GM21390 (cell line): ENCODE results near the gene PHF21B.
"Not testable (repeated sequence)": the region's sequence is repeated elsewhere in the genome, so short reads cannot be mapped to it uniquely, and the experiment has no call there.

Experiments
- ATAC-seq: cut with Tn5 transposase; IDR thresholded peaks from one replicate; pipeline ENCODE4 v1.9.1; 2021; ENCODE audit not compliant: unreplicated experiment

PHF21B gene

DNA sequence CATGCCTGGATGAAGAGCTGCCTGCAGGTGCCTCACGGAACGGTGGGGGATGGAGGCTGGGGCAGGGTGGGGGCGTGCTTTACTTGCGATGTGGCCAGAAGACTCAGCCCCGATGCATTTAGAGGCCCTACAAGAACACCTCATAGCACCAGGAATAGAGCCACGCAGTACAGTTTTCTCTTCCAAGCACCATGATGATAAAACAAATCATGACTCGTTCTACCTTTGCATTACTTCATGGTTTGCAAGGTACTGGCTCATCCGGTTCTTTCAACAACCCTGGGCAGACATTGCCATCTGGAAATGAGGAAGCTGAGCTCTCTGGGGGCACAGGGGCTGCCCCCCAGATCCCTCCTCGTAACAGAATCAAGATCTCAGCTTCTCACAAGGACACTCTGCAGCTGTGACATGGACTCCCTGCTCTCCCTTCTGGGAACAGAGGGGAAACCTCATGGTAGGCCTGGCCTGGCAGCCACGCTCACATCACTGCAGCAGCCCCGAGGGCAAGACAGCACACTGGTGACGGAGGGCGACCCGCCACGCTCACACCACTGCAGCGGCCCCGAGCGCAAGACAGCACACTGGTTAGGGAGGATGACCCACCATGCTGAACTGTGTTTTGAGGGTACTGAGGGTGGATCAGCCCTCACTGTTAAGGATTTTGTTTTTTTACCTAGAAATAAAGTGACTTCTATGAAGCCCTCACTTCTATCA lies 46.9 kb downstream of the PHF21B start:
- no peak for ATAC-seq

DNA sequence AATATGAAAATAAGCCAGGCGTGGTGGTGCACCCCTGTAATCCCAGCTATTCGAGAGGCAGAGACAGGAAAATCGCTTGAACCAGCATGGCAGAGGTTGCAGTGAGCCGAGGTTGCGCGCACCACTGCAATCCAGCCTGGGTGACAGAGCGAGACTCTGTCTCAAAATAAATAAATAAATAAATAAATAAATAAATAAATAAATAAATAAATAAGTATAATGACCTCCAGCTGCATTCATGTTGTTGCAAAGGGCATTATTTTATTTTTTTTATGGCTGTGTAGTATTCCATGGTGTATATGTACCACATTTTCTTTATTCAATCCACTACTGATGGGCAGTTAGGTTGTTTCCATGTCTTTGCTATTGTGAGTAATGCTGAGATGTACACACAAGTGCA lies 48.1 kb downstream of the PHF21B start:
- ATAC-seq = not testable (repeated sequence)

DNA sequence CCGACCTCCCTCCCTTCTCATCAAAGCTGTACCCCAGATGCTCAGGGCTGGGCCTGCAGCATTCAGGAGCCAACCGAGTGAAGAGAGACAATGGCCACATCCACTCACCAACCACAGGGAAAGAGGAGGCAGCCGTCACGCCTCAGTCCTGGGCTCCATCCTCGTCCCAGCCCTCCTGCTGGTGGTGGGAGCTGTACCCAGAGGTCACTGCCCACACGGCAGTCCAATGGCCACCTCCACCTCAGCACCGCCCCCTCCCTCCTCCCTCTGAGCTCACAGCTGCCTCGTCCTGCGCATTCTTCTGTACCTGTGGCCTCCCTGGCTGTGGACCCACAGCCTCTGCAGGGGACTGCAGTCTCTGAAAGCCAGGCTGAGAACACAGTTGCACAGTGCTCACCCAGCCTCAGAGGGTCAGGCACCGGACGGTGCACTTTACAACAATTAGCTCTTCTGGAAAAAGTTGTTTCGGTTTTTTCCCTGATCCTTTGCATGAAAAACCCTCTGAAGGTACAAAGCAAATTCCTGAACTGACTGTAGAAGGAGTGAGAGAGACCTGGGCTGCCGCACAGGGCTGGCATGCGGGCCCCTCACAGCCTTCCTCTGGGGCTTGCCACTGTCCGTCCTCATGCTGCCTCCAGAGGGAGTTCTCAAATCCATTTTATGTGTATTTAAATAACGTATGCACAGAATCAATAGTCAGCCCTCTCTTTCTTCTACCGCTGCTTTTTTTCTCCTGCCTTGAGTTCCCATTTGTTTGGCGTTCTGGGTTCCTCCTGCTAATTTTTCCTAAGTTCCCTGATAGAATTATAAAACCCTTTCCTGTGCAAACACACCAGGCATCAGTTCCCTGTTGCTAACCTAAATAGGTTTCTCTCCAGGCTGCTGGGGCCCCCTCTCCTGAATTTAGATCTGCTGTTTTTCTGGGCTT lies 52.7 kb downstream of the PHF21B start:
- ATAC-seq = no peak

DNA sequence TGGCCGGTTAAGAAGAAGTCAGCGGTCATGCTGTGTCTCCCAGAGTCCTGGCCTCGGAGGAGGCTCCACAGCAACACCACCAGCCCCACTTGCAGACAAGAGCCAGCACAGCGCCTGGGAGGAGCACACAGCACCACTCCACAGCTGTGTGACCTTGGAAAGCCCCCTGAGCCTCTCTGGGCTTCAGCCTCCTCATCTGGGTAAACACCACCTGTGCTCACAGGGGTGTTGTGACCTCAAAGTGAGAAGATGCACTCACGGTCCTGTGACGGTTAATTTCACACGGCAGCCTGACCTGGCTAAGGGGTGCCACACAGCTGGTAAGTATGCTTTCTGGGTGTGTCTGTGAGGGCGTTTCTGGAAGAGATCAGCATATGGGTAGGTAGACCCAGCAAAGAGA lies 54.7 kb downstream of the PHF21B start:
- no peak for ATAC-seq

DNA sequence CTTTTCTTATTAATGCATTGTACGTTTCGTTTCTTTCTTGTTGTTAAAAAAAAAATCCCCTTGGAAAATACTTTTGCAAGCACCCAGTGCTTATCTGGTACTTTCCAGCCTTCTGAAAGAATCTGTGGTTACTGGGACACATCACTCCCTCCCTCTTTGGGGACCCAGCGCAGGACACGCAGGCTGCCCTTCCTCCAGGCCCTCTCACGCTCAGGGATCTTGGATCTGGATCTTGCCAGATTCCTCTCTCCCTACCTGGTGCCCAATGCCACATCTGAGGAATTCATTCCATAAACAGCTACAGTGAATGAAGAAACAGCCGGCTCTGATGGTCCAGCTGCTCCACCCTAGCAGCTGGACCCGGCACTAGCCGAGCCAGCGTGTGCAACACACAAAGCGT lies 55.7 kb downstream of the PHF21B start:
- no peak for ATAC-seq

DNA sequence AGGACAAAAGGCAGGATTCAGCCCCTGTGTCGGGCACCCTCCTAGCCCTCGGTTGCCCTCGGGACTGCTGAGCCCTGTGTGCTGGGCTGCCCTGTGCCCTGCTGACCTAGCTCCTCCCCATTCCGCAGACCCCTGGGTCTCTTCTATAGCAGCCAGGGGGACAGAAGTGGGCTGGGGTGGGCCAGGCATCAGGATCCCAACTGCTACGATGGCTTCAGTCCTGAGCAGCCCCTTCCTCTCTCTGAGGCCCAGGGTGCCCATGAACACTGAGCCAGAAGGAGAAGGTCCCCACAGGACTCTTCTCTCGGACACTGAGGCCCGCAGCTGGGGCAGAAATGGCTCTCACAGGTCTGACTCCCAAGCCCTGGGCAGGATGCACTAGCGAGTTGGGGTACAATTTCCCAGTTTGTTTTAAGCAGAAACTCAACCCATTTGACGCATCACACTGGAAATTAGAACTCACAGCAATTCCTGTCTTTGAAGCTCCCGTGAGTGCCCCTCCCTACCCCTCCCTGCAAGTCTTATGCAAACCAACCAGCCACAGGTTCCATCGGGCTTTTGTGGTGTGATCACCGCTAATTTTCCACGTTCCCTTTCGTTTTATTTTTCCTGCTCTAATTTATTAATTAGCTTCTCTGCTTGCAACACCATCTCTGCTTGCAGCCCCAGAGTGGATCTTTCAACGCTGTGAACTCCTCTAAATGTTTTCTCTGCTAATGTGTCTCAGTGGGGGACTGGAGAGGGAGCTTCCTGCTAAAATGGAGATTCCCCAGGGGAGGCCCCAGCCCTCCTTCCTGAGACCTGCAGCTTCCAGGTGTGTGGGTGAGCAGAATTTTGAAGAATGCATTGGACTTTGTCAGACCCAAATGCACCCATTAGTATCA lies 56.7 kb downstream of the PHF21B start:
- no peak for ATAC-seq

DNA sequence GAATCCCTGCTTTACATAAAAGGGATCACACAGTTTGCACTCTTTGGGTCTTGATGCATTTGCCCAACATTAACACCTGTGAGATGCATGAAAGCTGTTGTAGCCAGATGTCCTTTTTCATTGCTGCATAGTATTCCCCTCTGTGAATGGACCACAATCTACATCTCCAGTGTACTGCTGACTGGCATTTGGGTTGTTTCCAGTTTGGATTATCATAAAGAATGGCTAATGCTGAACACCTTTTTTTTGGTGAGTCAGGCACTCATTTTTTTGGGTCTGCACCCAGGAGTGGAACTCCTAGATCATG lies 58.3 kb downstream of the PHF21B start:
- ATAC-seq = no peak

DNA sequence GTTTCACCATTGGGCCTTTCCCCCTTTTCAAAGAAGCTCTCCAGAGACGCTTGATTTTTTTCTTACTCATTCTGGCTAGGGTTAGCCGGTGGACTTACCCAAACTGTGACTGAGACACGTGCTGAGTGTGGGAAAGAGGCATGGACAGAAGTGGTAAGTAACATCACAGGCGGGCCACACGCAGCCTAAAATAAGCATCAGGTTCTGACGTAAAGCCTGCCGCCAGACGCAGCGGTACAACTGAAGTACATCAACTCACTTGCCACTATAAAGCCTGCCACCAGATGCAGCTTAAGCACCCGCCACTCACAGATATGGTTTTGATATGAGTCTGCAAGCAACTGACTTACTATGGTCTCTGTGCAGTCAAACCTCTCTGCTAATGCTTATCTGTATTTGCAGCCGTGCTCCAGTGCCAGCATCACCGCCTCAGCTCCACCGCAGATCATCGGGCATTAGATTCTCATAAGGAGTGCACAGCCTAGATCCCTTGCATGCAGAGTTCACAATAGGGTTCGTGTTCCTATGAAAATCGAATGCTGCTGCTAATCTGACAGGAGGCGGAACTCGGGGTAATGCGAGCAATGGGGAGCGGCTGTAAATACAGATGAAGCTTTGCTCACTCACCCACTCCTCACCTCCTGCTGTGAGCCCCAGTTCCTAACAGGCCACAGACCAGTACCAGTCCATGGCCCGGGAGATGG lies 58.8 kb downstream of the PHF21B start:
- no peak for ATAC-seq

DNA sequence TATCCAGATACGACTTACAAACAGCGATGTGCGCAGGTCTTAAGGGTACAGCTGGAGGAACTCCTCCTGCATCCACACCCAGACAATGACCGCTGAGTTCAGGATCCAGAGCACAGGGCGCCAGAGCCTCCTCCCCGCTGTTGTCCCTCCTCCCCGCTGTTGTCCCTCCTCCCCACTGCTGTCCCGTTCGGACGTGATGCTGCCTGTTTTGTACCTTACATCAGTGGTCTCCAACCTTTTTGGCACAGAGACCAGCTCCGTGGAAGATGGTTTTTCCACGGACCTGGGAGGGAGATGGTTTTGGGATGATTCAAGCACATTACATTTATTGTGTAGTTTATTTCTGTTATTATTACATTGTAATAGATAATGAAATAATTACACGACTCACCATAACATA lies 62.0 kb downstream of the PHF21B start:
- no peak for ATAC-seq

DNA sequence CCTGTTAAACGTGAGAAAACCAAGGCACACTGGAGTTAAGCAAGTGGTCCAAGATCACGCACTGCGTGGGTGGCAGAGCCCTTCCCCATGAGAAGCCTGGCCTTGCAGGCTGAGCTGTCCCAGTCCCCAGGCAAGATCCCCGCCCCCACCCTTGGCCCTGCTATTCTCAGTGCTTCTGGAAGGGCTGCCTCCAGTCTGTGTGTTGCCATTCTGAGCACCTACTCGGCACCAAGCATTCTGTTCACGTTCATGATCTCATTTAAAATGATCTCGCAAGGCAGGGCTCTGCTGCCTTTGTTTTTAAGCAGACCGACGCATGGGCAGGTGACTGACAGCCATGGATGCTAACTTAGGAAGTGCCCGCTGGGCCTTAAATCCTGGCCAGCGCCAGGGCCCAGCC lies 62.8 kb downstream of the PHF21B start:
- no peak for ATAC-seq

DNA sequence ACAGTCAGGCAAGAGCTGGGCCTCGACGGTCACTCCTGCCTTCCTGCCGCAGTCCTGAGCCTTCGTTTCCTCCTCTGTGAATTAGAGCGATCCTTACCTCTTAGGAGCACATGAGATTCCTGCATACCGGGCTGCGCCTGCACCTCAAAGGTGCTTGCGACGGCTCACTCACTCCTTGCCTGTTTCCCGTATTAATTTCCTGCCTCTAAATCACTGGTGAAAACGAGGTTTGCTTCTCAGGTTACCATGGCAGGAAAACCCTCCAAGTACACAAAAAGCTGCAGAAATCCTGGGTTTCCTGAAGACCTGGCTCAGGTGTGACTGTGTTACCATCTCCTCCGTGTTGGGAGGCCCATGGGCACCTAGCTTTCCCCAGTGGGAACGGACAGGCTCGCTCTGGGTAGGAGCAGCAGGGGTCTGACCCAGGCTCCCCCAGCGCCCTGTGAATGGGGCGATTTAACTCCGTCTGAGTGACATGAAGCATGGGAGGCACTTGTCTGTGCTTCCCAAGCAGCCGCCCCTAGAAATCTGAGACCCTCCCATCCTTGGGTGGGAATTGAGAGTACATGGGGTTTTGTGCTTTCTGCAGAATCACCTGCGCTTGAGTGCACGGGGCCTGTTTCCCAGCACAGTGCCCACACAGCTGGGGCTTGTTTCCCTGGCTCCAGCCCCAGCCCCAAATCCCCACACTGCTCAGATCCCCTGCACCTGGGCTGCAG lies 64.8 kb downstream of the PHF21B start:
- no peak for ATAC-seq

DNA sequence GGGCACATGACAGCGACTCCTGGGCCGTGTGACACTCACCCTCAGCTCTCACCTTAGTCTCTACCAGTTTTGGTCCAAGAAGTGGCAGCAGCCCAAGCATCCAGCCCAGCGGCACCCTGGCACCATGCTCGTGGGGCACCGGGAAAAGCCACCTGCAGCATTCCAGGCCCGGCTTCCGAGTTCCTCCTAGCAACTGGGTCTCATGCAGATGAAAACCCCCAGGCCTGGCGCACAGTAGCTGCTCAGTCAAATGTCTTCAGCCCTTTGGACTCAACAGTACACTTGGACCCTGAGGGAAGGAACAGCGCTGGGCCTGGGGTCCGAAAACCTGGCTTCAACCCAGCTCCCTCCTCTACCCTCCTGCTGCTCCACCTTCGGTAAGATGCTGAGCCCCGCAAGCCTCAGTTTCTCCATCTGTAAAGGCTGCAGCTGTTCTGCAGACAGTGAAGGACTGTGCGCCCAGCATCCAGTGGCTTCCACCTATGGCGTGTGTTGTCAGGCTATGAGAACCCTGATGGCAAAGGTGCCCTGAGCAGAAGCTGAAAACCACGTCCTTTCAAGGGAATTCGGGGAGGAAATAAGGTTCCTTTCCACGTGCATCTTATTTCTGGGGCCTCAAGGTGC lies 66.0 kb downstream of the PHF21B start:
- ATAC-seq = no peak

DNA sequence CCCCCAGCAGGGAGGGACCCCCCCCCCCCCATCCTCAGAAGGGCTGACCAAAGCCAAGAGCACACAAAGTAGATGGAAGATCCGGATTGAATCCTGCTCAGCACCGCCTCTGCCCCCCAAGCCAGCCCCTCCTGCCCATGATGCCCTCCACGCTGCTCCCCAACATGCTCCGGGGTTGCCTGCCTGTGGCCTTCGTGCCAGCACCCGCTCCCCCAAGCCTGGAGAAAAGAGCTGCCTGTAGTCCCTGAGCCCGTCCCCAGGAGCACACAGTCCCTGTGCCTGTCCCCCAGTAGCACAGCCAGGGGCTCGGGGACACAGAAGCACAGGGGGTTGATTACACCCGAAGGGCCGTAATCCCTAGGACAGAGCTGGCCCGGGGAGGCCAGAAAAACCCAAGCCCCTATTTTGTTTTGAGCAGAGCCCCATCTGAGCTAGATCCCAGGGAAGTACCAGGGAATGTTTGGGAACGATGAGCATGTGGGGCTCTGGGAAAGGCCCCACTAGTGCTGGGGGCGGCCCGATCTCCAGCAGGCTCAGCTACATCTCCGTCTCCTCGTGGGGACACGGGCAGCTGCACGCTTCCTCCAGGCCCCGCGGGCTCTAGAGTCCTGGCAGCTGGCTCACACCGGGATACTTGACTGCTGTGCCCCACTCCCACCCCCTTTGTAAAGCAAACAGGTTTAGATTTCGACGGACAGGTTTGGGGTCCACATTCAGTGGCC lies 66.7 kb downstream of the PHF21B start:
- ATAC-seq = no peak

DNA sequence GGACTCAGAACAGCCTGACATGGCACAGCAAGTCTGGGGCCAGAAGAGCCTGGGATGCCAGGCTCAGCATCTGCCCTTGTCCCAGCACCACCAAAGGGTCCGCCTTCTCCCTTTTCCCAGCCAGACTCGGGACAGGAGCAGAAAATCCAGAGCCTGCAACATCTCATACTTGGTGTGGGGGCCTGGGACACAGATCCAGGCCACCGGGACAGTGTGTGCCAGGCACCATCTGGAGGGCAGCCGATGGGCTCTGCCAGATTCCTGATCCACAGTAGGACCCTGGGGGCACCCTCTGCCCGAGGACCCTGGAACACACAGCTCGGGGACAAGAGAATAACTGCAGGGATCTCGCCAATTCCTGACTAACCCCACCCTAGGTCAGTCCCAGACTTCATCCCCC lies 67.7 kb downstream of the PHF21B start:
- ATAC-seq = no peak

DNA sequence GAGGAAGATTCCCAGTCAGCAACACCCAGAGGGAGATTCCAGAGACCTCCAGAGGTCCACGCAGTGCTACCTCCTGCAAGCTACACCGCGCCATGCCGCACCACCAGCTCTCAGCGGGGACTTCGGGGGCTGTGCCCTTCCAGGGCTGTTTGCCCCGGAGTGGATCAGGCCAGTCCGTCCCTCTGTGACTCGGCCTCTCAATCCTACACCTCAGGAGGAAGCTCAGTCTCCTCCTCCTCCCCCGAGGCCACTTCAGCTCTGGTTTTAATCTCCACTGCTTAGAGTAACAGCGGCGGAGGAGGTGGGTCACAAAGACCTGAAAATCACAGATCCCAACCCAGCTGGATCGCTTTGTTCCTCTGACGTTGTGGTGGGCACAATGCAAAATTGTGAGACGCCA lies 68.6 kb downstream of the PHF21B start:
- ATAC-seq = no peak

DNA sequence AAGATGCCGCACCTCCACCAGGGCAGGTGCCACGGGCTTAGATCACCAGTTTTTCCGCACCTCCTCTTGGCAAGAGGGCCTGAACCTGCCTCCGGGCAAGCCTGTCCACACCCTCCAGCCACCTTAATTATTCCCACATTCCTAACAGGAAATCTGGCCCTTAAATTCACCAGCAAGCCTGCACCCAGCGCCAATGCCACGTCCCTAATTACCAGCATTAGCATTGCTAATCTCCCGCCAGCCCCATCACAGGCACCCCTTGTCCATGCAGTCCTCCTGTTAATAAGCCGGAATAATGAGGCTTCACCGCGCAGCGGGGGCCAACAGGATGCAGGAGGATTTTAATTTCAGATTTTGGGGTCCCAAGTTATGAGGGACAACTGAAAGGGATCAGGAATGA lies 69.7 kb downstream of the PHF21B start:
- no peak for ATAC-seq

DNA sequence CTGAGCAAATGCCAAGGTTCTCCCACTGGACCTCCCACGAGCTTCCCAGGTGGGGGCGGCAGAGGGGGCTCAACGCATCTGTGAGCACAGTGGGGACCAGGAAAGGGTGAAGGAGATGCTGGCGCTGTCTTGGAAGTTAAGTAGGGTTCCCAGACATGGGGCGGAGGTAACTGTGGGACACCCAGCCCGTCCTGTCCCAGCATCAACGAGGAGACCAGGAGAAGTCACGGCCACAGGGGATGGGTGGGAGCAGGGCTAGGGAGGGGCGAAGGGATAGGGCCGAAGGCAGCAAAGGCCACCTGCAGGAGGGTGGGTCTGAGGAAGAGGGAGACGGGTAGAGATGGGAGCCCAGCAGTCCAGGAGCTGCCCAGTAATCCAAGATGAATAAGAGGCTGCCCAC lies 70.4 kb downstream of the PHF21B start:
- no peak for ATAC-seq

DNA sequence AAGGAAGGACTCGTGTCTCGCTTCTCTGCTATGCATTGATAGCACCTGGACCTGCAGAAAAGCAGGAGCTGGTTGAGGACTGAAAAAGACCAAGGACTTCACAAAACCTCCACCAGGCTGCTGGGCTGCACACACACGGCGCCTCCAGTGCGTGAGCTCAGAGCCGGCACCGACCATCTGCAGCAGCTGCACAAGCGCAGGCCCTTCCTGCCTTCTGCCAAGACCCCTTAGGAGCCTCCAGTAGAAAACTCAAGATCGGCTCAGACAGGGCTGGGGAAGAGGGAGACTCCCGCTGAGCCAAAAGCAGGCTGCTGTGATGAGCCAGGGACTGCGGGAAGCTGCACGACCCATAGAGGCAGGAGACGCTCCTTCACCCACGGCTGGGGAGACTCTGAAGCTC lies 70.9 kb downstream of the PHF21B start:
- no peak for ATAC-seq

DNA sequence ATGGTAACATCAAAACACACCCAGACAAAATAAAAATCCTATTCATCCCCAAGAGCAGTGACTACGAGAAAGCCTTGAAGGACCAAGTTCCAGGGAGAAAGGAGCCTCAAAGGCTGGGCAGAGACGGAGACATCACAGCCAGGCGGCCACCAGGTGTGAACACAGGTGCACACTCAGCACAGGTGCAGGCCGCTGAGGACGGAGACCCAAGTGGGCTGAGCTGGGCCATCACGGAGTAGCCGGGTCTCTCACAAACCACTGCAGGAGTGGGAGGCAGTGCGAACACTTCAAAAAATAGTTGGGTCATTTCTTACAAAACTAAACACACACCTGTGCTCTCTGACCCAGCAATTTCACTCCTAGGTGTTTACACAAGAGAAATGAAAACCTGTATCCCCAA lies 72.6 kb downstream of the PHF21B start:
- no peak for ATAC-seq
